ENCODE results near the gene ARG2.
A peak's percentile ranks its signal among the peaks of the same experiment; 100 is the strongest.
"Not testable (repeated sequence)": the region's sequence is repeated elsewhere in the genome, so short reads cannot be mapped to it uniquely, and the experiment has no call there.

ARG2 gene

GRCh38 chr14:67580336-67581171, 39.2 kb upstream of the ARG2 start:
- H3K9me3 Mint-ChIP-seq, result no peaks in the 10 kb centered on the region
- no peaks in the 10 kb centered on the region for H3K4me1 Mint-ChIP-seq (ENCODE audit: low read depth)
- H3K36me3 Mint-ChIP-seq (ENCODE audit: low read depth), result no peaks in the 10 kb centered on the region

GRCh38 chr14:67581643-67582042, 38.1 kb upstream of the ARG2 start:
- Mint-ChIP-seq H3K4me3 (no peak overlapping the region), H3K36me3 (ENCODE audit: low read depth) (no peaks in the 10 kb centered on the region), H3K27ac (no peak overlapping the region), H3K27me3 (no peaks in the 10 kb centered on the region), H3K4me1 (ENCODE audit: low read depth) (no peaks in the 10 kb centered on the region), H3K9me3 (no peaks in the 10 kb centered on the region)

More at GRCh38 chr14:67580336-67581171, 39.2 kb upstream of the ARG2 start:
- no peak overlapping the region for H3K4me3 Mint-ChIP-seq
- no peaks in the 10 kb centered on the region for H3K27me3 Mint-ChIP-seq
- no peak overlapping the region for H3K27ac Mint-ChIP-seq

DNA sequence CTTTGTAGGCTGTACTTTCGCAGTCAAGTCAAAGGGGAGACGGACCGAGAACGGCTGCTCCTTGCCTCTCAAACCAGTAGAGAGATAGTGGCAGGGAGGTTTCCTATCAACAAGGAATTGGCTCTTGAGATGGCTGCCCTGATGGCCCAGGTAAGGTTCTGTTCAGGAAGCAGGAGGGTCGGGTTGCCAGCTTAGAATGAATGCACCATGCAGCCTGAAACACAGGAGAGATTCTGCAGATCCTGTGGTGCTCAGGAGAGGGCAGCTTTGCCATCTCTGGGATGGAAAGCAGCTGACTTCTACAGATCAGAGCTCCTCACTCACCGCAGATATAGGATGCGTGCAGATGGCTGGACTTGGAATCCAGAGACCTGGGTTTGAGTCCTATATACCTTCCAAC, 37.7 kb upstream of the ARG2 start:
- Mint-ChIP-seq H3K27ac (no peak overlapping the region), H3K4me1 (ENCODE audit: low read depth) (no peaks in the 10 kb centered on the region), H3K36me3 (ENCODE audit: low read depth) (no peaks in the 10 kb centered on the region), H3K4me3 (no peak overlapping the region), H3K9me3 (no peaks in the 10 kb centered on the region), H3K27me3 (no peaks in the 10 kb centered on the region)

DNA sequence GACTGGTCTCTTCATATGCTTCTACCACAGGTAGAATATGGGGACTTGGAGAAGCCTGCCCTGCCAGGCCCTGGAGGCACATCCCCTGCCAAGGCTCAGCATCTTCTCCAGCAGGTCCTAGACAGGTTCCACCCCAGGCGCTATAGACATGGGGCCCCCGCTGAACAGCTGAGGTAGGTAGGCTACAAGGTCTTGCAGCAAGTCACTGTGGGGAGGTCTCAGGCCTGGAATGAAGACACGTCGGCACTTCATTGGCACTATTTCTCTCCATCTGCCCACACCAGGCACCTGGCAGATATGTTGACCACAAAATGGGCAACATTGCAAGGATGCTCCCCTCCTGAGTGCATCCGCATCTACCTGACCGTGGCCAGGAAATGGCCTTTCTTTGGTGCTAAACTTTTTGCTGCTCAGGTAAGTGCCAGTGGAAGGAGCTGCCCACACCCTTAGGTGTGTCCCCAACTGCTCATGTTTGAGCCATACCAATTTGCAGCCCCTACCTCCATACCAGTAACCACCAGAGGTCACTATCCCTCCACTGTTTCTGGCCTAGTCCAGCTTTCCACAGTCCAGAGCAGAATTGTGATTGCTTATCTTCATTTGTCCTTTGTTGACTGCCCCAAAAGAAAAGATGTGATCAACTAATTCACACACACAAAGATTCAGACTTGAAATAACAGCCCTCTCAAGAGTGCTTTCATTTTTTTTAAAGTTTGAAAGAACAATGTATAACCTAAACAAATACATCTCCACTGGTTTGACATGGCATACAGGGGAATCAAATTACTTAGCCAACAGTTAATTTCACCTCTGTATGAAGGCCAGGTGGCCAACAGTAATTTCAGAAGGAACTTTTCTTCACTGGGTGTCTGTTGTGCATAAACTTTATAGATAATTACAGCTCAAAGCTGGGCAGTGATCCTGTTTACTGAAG, 35.7 kb upstream of the ARG2 start:
- no peak overlapping the region for H3K4me3 Mint-ChIP-seq
- no peaks in the 10 kb centered on the region for H3K4me1 Mint-ChIP-seq (ENCODE audit: low read depth)
- no peak overlapping the region for H3K27ac Mint-ChIP-seq
- no peaks in the 10 kb centered on the region for H3K9me3 Mint-ChIP-seq
- H3K27me3 Mint-ChIP-seq, result no peaks in the 10 kb centered on the region
- peaks cover 8% of the 10 kb centered on the region for H3K36me3 Mint-ChIP-seq (ENCODE audit: low read depth)

DNA sequence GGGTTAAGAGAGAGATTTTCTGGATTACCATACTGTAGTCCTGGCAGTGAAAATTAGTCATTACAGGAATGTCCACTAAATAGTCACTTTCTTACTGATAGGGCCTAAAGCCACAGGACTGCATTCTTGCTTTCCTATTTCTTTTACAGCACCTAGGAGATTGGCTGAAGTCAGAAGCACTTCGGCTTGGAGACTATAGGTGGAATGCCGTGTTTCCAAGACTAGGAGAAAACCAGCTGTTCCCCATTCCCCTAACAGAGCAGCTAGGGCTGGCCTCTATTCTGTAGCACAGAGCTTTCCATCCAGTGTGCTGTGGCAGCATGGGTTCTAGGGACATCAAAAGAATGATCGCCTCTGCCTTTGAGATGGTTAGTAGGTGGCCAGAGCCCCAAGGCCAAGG, 34.7 kb upstream of the ARG2 start:
- Mint-ChIP-seq H3K27me3 (no peaks in the 10 kb centered on the region), H3K4me3 (no peak overlapping the region), H3K36me3 (ENCODE audit: low read depth) (peaks cover 10% of the 10 kb centered on the region), H3K9me3 (no peaks in the 10 kb centered on the region), H3K27ac (no peak overlapping the region), H3K4me1 (ENCODE audit: low read depth) (no peaks in the 10 kb centered on the region)

GRCh38 chr14:67586369-67586768, 33.4 kb upstream of the ARG2 start:
- Mint-ChIP-seq H3K27me3 (no peaks in the 10 kb centered on the region), H3K27ac (no peak overlapping the region), H3K4me1 (ENCODE audit: low read depth) (no peaks in the 10 kb centered on the region), H3K36me3 (ENCODE audit: low read depth) (peaks cover 19% of the 10 kb centered on the region), H3K4me3 (no peak overlapping the region), H3K9me3 (no peaks in the 10 kb centered on the region)

- peaks cover 27% of the 10 kb centered on the region for H3K36me3 Mint-ChIP-seq (ENCODE audit: low read depth)
- no peaks in the 10 kb centered on the region for H3K27me3 Mint-ChIP-seq
- no peak overlapping the region for H3K4me3 Mint-ChIP-seq
- H3K27ac Mint-ChIP-seq, result no peak overlapping the region
- H3K9me3 Mint-ChIP-seq, result no peaks in the 10 kb centered on the region
- H3K4me1 Mint-ChIP-seq (ENCODE audit: low read depth), result no peaks in the 10 kb centered on the region
Measured at GRCh38 chr14:67589204-67589770, 30.4 kb upstream of the ARG2 start.

DNA sequence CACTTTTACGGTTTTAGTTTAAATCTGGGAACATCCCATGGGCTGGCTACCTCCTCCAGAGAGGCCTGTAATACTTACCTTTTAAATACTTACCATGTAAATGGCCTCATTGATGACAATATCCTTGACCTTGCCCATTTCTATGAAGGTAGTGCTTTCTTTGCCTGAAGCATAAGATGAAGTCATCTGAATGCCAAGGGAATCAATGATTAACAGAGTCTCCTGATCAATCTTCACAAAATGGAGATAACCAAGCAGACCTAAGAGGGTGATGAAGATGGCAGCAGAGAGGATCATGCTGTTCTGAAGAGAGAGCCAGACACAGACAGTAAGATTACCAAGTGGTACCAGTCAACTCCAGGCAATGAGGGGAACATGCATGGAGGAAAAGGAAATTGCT, 26.1 kb upstream of the ARG2 start:
- H3K4me3 Mint-ChIP-seq, H3K27me3 Mint-ChIP-seq, H3K9me3 Mint-ChIP-seq, H3K27ac Mint-ChIP-seq: not testable (repeated sequence)
- Mint-ChIP-seq H3K36me3 (ENCODE audit: low read depth) (peaks cover 29% of the 10 kb centered on the region), H3K4me1 (ENCODE audit: low read depth) (peaks cover 19% of the 10 kb centered on the region)

GRCh38 chr14:67595392-67595791, 24.3 kb upstream of the ARG2 start:
- no peaks in the 10 kb centered on the region for H3K9me3 Mint-ChIP-seq
- no peaks in the 10 kb centered on the region for H3K27me3 Mint-ChIP-seq
- peaks cover 22% of the 10 kb centered on the region for H3K36me3 Mint-ChIP-seq (ENCODE audit: low read depth)
- no peak overlapping the region for H3K27ac Mint-ChIP-seq
- peaks cover 29% of the 10 kb centered on the region for H3K4me1 Mint-ChIP-seq (ENCODE audit: low read depth)
- H3K4me3 Mint-ChIP-seq, result no peak overlapping the region

GRCh38 chr14:67599698-67600561, 19.8 kb upstream of the ARG2 start, which contains the start of gene PIGH:
TSS of gene PIGH (minus strand) at chr14:67600268. CDS start at chr14:67600203, 65 bp downstream.
- peak within 1 kb of the TSS; percentile 97 for H3K4me3 Mint-ChIP-seq
- H3K36me3 Mint-ChIP-seq (ENCODE audit: low read depth), result peaks cover 6% of the 10 kb centered on the region
- peak within 1 kb of the TSS; percentile 96 for H3K27ac Mint-ChIP-seq
- no peaks in the 10 kb centered on the region for H3K27me3 Mint-ChIP-seq
- H3K4me1 Mint-ChIP-seq (ENCODE audit: low read depth), result peaks cover 44% of the 10 kb centered on the region
- H3K9me3 Mint-ChIP-seq, result no peaks in the 10 kb centered on the region

DNA sequence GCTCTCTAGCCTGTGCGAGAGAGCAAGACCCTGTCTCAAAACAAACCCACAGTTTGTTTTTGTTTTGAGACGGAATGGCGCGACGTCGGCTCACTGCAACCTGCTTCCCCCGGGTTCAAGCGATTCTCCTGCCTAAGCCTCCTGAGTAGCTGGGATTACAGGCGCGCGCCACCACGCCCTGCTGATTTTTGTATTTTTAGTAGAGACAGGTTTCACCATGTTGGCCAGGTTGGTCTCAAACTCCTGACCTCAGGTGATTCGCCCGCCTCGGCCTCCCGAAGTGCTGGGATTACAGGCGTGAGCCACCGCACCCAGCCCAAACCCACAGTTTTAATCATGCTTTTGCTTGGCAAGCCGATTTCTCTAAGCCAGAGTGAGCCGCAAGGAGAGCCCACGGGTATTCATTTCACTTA, 19.2 kb upstream of the ARG2 start:
- Mint-ChIP-seq H3K27ac (peak overlapping the region; percentile 96), H3K4me3 (peak overlapping the region; percentile 97), H3K4me1 (ENCODE audit: low read depth) (peaks cover 44% of the 10 kb centered on the region)
- H3K27me3 Mint-ChIP-seq; H3K36me3 Mint-ChIP-seq (ENCODE audit: low read depth); H3K9me3 Mint-ChIP-seq: not testable (repeated sequence)

- Mint-ChIP-seq H3K9me3 (no peaks in the 10 kb centered on the region), H3K27me3 (no peaks in the 10 kb centered on the region), H3K4me3 (no peak overlapping the region), H3K27ac (no peak overlapping the region), H3K4me1 (ENCODE audit: low read depth) (peaks cover 39% of the 10 kb centered on the region), H3K36me3 (ENCODE audit: low read depth) (no peaks in the 10 kb centered on the region)
Measured at GRCh38 chr14:67602076-67602475, 17.6 kb upstream of the ARG2 start.

- Mint-ChIP-seq H3K27me3 (no peaks in the 10 kb centered on the region), H3K9me3 (no peaks in the 10 kb centered on the region), H3K4me3 (no peak overlapping the region), H3K4me1 (ENCODE audit: low read depth) (peaks cover 31% of the 10 kb centered on the region), H3K36me3 (ENCODE audit: low read depth) (no peaks in the 10 kb centered on the region), H3K27ac (no peak overlapping the region)
Measured at GRCh38 chr14:67602995-67603545, 16.6 kb upstream of the ARG2 start.

DNA sequence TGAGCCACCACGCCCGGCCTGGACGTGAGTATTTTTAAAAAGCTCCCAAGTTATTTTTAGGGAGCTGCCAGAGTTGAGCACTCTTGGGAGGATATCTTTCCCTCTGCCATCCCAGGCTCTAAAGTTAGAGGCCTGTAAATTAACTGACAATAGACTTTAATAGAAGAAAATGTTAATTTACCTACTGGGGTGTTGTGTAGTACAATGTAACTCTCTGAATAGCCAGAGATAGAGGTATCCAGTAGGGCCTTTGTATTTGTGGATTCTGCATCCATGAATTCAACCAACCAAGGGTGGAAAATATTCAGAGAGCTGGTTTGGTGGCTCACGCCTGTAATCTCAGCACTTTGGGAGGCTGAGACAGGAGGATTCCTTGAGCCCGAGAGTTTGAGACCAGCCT, 12.1 kb upstream of the ARG2 start:
- no peaks in the 10 kb centered on the region for H3K9me3 Mint-ChIP-seq
- no peaks in the 10 kb centered on the region for H3K36me3 Mint-ChIP-seq (ENCODE audit: low read depth)
- H3K4me3 Mint-ChIP-seq, result no peak overlapping the region
- no peaks in the 10 kb centered on the region for H3K27me3 Mint-ChIP-seq
- H3K4me1 Mint-ChIP-seq (ENCODE audit: low read depth), result peaks cover 19% of the 10 kb centered on the region
- no peak overlapping the region for H3K27ac Mint-ChIP-seq
